HG03439 (cell line): Measurements from ENCODE around the gene GNPAT.
"Not testable (repeated sequence)": the region's sequence is repeated elsewhere in the genome, so short reads cannot be mapped to it uniquely, and the experiment has no call there.

Source experiments
- ATAC-seq: cut with Tn5 transposase; IDR thresholded peaks from one replicate; pipeline ENCODE4 v1.9.1; 2021; ENCODE audit warnings: mild to moderate bottlenecking, moderate library complexity; ENCODE audit not compliant: unreplicated experiment

Gene GNPAT

DNA sequence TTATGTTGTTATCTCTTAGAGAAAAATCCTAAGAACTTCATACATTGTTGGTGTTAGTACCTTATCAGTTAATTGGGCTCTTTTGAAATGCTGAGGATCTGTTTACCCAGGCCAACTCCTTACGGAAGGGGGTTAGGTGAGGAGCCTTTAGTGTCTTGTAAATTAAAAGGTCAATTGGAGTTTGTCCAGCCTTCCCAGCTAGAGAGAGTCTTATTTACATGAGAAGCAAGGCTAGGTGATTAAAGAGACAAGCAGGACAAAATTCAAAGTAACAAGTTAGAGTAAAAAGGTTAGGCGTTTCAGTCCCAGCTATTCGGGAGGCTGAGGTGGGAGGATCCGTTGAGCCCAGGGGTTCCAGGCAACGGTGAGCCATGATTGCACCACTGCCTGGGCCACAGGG lies 28.7 kb upstream of the GNPAT start:
- not testable (repeated sequence) for ATAC-seq

GRCh38 chr1:231213831-231214573 lies 27.0 kb upstream of the GNPAT start:
- ATAC-seq, result no peak

DNA sequence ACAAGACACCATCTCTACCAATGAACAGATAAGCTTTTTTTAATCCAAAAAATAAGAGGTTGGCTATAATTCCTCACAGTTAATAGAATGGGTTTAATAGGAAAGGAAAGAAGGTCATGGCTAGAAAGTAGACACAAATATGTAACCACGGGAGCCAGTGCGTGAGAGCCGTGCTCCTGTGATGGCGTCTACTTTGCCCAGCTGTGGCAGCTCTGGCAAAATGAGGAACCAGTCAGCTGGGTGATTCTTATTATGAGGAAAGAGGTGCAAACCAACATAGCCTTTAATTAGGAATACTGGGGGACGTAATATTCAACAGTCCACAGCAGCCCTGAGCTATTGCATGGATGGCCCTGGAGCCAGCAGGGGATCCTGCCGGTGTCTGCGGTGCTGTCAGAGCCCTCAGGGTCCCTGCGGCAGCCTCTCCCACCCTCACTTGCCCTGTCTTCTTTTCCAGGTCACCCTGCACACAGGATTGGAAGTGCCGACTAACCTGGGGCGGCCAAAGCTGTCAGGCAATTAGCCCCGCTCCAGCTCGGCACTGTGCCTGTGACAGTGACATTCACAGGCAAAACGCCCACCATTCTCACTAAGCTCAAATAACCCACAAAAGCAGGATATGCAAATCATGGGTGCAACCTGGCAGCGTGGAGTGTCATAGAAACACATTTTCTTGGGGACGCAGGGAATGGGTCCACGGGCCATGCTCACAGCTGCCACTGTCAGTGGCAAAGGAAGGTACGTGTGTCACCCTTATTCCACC lies 25.9 kb upstream of the GNPAT start:
- no peak for ATAC-seq

DNA sequence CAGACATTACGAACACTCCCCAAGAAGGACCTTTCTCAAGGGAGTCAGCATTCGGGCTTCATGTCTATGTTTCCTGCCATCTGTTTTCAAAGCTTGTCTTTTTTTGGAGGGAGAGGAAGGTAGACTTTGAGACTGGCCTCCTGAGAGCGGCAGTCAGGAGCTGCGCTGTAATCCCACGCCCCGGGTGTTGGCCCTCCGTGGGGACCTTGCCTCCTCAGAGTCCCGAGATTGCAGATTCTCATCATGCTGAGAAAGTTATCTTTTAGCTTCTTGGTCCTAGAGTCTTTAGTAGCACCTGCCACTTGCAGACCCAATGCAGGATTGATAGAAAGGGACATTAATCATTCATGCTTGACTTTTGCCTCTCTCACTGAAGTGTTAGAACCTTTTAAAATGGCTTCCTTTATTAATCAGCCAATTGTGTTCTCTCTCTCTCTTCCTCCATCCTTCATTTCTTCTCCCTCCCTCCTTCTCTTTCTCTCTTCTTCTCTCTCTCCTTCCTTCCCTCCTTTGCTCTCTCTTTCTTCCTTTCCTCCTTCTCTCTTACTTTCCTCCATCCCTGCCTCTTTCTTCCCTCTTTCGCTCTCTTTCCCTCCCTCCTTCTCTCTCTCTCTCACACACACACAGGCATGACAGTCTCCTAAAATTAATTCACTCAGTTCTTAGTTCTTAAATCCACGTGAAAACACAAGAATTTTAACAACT lies 25.2 kb upstream of the GNPAT start:
- ATAC-seq, result no peak

DNA sequence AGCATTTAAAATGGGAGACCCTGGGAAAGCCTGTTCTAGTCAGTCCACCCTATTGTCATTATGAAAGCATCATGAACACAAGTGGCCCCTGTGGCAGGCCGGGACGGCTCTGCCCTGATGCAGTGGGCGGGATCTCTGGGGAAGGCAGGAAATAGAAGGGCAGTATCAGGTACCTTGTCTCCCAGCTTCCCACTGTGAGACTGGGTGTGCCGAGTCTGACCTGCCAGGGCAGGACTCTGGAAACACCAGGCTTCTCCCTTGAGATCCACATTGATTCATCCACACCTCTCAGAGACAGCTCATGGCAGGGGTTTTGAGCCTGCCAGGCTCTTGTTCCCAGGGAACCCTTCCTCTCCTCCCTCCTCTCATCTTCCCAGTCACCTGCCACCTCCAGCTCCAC lies 24.5 kb upstream of the GNPAT start:
- no peak for ATAC-seq

GRCh38 chr1:231217056-231217455 lies 24.0 kb upstream of the GNPAT start:
- ATAC-seq, result no peak

- ATAC-seq, result no peak
Observed at GRCh38 chr1:231218078-231218477, 22.9 kb upstream of the GNPAT start.

DNA sequence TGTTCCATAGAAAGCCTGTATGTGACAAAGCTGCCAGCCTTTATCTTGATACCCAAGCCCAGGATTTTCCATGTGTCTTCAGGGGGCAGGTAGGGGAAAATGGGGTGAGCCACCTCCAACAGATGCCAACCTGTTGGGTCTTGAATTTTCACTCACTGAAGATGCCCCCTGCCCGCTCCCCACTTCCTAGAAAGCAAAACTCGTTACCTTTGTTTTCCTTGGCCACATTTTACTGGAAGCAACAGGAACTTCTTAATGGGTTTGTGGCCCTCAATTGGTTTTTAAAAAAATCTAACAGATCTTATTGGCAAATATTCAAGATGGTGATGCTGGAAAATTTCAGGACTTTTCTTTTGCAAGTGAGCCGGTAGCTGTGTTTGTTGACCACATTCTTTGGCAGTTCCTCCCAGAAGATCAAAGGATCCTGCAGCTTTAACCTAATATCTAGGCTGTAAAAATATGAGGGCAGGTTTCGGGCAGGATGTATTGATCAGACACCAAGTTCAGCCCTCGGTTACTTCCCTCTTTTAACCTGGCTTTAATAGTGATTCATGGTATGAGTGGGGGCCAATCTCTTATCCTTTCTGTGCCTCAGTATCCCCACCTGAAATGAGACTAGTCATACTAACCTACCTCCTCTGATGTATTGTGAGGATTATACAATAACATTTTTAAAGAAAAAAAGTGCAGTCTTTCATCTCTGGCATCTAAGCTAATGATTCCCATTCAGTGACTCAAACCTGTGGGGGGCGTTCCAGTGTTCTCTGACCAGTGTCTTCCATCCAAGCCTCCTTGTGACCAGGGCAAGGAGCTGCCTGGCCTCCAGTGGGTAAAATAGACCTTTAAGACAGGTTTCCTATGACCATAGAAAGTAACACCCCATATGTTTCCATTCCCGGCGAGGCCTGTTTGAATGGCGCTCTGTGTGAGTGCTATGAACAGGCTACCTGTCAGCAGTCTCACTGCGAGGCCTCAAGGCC lies 21.3 kb upstream of the GNPAT start:
- ATAC-seq, result no peak

DNA sequence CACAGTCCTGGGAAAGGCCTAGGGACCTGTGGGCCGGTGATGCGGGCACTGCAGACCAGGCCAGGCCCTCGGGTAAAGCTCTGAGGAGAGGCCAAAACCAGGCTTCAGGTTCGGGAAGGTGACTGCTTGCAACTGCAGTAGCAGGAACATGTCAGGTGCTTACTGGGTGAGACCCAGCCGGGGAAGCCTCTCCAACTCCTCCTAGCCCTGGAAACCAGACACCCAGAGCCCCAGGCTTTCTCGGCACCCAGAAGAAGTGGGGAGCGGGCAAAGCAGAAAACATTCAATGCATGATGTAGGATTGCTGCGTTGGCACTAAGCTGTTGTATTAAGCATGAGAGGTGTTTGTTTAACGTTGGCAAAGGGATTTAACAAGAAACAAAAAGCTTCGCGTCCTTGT lies 20.2 kb upstream of the GNPAT start:
- ATAC-seq, result no peak

GRCh38 chr1:231226156-231226555 lies 14.9 kb upstream of the GNPAT start:
- ATAC-seq, result no peak

DNA sequence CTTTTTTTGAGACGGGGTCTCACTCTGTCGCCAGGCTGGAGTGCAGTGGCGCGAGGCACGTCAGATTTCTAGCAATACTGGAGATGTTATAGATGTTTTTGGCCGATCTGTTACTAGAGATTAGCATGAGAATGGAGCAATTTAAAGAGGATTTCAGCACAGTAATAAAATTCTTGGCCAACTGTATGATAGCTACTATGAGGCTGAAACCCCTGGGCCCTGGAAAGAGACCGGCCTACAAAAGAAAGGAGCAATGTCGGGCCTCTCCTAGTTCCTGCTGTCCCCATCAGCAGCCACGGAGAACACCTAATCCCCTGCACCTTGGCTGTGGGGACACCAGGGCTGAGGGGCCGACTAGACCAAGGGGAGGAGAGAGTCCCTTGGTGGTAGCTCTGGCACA lies 9.5 kb upstream of the GNPAT start:
- ATAC-seq, result no peak

DNA sequence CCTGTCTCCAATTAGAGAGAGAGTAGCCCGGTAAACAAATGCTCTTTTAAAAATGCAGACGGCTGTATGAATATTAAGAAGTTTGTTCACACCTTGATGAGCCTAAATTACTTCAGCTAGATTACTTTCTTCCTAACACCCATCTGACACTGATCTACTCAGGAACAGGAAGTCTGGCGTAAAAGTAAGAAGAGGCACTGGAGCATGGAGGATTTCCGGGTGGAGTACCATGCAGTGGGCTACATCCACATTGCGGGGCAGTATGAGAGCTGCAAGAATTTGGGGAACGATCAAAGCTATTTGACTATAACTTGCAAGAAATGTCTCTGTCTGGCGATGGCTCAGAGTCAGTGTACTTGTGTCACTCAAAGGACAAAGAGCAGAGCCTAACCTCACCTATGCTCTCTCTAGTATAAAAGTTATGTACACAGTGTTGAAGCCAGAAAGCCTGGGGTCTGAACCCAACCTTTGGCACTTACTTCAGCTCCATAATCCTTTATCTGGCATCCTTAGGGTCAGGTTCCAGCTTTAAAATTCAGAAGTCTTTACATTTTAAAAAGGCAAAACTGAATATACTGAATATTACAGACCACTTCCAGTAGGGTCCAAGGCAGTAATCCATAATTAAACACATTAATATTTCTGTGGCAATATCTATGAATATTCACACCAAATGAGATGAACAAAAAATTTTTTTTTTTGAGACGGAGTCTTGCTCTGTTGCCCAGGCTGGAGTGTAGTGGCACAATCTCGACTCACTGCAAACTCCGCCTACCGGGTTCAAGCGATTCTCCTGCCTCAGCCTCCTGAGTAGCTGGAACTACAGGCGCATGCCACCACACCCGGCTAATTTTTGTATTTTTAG lies 7.9 kb upstream of the GNPAT start:
- no peak for ATAC-seq

DNA sequence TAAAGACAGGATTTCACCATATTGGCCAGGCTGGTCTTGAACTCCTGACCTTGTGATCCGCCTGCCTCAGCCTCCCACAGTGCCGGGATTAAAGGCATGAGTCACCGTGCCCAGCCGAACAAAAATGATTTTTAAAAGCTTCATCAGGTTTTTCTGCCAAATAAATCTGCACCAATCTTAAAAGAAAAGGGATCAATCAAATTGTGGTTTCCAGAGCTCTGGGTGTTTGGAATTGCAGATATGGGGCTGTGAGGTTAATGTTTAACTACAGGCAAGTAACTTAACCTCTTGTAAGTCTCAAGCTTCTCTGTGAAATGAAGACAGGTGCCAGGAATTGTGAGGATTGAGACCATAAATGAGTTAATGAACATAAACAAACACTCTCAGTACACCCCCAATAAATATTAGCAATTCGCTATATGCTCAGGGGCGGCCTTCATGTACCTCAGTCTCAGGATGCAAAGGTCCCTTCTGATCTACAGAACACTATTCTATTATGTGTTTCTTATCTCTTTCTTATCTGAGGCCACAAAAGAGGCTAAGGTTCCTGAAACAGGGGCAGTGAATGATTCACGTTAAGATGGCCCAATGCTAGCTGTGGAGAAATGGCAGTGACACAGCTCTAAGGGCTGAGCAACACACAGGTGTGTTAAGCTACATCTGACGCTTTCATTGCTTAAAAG lies 7.1 kb upstream of the GNPAT start:
- no peak for ATAC-seq

DNA sequence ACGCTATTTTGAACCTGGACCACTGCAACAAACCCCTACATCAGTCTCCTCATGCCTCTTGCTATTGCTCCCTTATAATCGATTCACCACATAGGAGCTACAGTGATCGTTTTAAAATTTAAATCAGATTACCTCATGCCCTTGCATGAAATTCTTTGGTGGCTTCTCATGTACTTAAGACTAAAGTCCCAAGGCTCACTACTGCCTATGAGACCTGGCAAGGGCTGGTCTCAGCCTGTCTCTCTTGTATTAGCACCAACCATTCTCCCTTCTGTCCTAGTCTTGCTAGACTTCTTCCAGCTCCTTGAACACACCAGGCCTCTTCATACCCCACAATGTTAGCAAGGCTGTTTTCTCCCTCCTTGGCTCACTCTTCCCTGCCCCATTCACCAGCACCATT lies 6.5 kb upstream of the GNPAT start:
- ATAC-seq, result no peak

- no peak for ATAC-seq
Observed at GRCh38 chr1:231235526-231236207, 5.3 kb upstream of the GNPAT start.

DNA sequence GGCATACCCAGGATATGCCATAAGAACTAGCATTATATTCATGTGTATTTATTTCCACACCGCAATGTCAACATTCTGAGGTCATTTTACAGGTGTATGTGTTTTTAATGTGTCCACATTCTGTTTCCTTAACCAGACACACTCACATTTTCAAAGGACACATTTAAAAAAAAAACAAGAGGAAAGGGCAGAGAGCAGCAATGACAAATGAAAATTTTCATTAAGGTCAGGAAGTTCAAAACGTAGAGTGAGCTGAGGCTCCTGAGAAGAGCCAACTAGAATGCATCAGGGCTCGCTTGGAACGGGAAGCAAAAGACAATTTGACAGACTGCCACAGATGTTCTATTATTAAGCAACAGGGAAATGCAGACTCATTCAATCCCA lies 4.8 kb upstream of the GNPAT start:
- ATAC-seq, result no peak

GRCh38 chr1:231236938-231237337 lies 4.1 kb upstream of the GNPAT start:
- no peak for ATAC-seq

- ATAC-seq, result no peak
Observed at GRCh38 chr1:231238298-231238697, 2.7 kb upstream of the GNPAT start.

GRCh38 chr1:231240531-231240882 lies 505 bp upstream of the GNPAT start:
- no peak for ATAC-seq
